NB4 (cell line): ENCODE results near the gene ERV3-1.
"Not testable (repeated sequence)": the region's sequence is repeated elsewhere in the genome, so short reads cannot be mapped to it uniquely, and the experiment has no call there.

Source experiments
- DNase-seq: peaks from one replicate; pipeline ENCODE4 v3.0.0; 2010; ENCODE audit warnings: low read depth
- H3K4me3 ChIP-seq: one replicate; pipeline ENCODE4 v1.5.1; 2011; ENCODE audit warnings: mild to moderate bottlenecking, low read depth, low read length, moderate library complexity
- CTCF ChIP-seq: IDR thresholded peaks from one replicate; pipeline ENCODE4 v1.5.1; 2012; ENCODE audit warnings: low read depth, low read length
- MYC ChIP-seq: IDR thresholded peaks from 2 replicates; pipeline ENCODE4 v1.6.1; 2011; ENCODE audit warnings: low read depth, low read length
- POLR2A ChIP-seq: IDR thresholded peaks from 2 replicates; pipeline ENCODE4 v1.6.1; 2011; ENCODE audit warnings: mild to moderate bottlenecking; ENCODE audit not compliant: insufficient read length; ENCODE audit errors: extremely low read depth
- TF ChIP-seq, protein P1 (sequence below): IDR thresholded peaks from 2 replicates; pipeline ENCODE4 v1.6.1; 2011; ENCODE audit warnings: low read depth, low read length

ERV3-1 gene

GRCh38 chr7:65020978-65021377 lies 14.5 kb upstream of the ERV3-1 start:
- not testable (repeated sequence) for H3K4me3 ChIP-seq, DNase-seq

DNA sequence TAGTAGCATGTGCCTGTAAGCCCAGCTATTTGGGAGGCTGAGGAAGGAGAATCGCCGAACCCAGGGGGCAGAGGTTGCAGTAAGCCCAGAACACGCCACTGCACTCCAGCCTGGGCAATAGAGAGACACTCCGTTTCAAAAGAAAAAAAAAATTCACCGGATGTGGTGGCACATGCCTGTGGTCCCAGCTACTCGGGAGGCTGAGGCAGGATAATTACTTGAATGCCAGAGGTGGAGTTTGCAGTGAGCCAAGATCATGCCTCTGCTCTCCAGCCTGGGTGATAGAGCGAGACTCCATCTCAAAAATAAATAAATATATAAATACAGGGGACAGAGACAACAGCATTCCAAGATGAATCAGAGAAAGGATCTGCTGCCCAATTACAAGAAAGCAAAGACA lies 3.4 kb upstream of the ERV3-1 start:
- not testable (repeated sequence) for H3K4me3 ChIP-seq, DNase-seq

GRCh38 chr7:65009394-65009793 lies 2.9 kb upstream of the ERV3-1 start:
- not testable (repeated sequence) for DNase-seq, H3K4me3 ChIP-seq

- peak overlapping the region; percentile 89 for H3K4me3 ChIP-seq
- peak; percentile 64 for DNase-seq
These were observed 549 bp upstream of the ERV3-1 start for GRCh38 chr7:65007036-65007435.

DNA sequence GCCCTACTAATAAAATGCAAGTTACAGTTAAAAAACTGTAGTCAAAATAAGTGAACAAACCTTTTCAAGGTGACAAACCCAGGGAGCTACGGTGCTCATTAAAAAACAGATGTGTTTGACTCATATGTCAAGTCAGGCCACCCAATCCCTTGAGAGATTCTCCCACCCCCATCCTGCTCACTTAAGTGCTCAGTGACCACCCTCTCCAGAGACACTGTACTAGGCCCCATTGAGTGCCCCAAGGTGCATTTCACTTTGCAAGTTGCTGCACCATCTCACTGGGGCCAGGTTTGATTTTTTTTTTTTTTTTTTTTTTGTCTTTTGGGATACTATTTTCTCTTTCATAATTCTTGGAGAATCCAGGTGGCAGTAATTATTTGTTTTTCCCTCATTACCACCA lies 1.9 kb downstream of the ERV3-1 start:
- no peak for TF ChIP-seq MYC
- TF ChIP-seq CTCF = no peak
- TF ChIP-seq, protein P1, sequence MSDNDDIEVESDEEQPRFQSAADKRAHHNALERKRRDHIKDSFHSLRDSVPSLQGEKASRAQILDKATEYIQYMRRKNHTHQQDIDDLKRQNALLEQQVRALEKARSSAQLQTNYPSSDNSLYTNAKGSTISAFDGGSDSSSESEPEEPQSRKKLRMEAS = no peak
- TF ChIP-seq POLR2A = no peak
- H3K4me3 ChIP-seq = peak overlapping the region; percentile 89
- DNase-seq = peak; percentile 58

DNA sequence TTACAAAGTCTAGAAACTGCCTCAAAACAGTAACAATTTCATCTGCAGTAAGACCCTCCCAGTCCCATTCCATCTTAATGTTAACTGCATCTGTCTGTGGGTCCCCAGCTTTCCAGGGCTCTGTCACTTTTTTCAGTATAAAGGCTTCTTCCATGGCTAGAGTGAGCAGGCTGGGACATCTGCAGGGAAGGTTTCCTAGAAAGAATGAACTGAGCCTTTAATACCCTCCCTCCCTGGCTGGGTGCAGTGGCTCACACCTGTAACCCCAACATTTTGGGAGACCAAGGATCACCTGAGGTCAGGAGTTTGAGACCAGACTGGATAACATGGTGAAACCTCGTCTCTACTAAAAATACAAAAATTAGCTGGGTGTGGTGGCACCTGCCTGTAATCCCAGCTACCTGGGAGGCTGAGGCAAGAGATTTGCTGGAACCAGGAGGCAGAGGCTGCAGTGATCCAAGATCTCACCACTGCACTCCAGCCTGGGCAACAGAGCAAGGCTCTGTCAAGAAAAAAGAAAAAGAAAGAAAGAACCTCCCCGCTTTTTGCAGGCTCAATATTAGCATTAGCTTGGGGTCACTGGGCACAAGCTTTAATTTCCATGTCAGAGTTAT lies 3.4 kb downstream of the ERV3-1 start:
- TF ChIP-seq MYC (no peak), POLR2A (no peak), CTCF (no peak)
- TF ChIP-seq, protein P1 = no peak

DNA sequence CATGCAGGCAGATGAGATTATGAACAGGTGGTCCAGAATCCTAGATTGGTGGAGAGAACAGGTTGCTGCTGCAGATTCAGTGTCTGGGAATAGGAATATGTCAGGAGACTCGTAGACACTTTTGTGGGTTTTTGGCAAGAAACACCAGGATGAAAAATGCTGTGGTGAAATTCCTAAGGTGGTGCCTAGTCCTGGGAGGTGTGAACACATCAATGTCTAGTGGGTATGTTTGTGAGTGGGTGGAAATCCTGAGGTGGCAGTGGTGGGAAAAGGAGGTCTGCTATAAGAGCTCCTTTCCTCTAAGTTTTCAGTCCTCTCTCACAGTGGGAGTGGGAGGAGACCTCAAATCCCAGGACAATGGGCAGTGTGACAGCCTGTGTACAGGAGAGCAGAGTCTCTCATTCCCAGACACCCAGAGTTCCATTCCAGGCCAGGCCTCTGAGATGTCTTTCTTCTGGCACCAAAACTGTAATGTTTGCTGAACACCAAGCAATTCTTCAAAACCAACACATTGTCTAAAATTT lies 5.1 kb downstream of the ERV3-1 start:
- no peak overlapping the region for H3K4me3 ChIP-seq
- TF ChIP-seq, protein P1 = no peak
- TF ChIP-seq MYC = no peak
- DNase-seq = no peak

More for the DNA sequence above, 3.4 kb downstream of the ERV3-1 start:
- H3K4me3 ChIP-seq = no peak overlapping the region
- DNase-seq = no peak

GRCh38 chr7:64999165-65000004 lies 7.1 kb downstream of the ERV3-1 start:
- TF ChIP-seq CTCF (no peak), MYC (peak; percentile 55; the same call in 1 of the 2 replicates)
- peak overlapping the region; percentile 12 for H3K4me3 ChIP-seq
- DNase-seq = peak; percentile 97
